ENCODE data around the gene STEAP4.

STEAP4 gene

DNA sequence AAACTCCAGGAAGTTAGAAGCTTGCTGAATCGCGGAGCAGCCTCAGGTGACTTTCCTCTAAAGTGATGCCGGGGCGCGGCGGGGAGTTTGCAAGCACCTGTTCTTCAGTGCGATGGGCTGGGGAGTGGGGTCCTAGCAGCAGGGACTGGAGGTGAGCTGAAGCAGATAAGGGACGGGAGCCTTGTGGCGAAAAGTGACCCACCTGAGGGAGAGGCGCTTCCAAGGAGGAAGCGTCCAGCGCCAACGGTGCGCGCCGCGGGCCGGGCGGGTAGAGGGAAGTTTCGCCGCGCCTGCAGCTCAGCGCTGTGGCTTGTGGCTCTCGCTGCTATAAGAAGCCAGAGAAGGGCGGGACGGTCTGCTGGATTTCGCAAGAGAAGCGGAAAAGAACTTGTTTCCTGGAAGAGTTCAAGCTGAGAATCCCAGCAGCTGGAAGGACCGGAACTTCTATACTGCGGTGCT is at the start of gene STEAP4:
STEAP4 (minus strand) TSS at position 305 of the 459 bp plus-strand sequence. CDS start 22,625 bp downstream, outside the sequence.
- no peak for DNase-seq (ENCODE audit: low spot score)

DNA sequence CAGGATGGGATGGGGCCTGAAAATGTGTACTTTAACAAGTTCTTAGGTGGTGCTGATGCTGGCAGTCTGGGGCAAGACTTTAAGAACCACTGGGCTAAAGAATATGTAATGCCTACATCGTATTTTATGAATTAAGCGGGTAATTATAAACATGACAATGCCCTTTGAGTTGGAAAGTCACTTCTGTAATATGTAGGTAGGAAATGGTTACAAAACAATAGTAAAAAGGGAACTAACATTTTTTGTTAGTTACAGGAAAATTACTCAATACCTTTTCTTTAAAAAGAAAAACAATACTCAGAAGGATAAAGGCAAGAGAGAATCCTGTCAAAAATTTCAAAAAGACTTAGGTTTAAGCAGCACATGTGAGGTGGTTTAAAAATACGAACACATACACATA is 48.3 kb upstream of the STEAP4 start:
- no peak for DNase-seq (ENCODE audit: low spot score)

DNA sequence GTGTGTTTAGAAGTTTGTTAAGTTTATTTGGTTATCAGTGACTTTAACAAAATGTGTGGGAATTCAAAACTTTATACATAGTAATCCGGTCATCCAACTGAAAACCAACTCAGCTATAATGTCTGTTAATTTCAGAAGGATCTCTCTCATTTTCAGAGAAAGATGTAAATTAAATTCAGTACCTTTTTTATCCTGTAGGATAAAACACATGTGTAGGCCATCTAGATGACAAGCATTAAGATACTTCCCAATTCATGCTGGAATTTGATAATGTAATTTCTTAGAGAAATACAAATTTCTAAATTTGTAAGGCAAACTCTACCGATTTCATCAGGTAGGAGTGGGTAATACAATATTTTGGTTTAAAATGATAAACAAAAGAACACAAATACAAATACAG is 43.4 kb upstream of the STEAP4 start:
- DNase-seq (ENCODE audit: low spot score): no peak

DNA sequence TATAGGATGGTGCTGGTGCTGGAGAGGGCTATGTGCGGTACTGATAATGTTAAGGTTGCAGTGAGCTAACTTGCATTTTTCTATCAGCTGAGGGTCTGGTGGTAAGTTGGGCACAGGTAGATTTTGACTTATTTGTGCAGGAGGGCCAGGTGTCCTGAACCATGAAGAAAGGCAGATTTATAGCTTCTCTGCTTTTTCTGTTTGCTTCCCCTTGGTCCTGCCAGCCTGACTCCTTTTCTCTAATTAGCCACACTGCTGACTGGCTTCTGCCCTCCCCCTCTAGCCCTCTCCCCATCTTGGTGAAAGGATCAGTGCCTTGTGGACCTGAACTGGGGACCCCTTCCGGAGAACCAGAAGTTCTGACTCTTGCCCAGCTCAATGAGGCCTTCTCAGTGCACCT is 40.8 kb upstream of the STEAP4 start:
- no peak for DNase-seq (ENCODE audit: low spot score)

DNA sequence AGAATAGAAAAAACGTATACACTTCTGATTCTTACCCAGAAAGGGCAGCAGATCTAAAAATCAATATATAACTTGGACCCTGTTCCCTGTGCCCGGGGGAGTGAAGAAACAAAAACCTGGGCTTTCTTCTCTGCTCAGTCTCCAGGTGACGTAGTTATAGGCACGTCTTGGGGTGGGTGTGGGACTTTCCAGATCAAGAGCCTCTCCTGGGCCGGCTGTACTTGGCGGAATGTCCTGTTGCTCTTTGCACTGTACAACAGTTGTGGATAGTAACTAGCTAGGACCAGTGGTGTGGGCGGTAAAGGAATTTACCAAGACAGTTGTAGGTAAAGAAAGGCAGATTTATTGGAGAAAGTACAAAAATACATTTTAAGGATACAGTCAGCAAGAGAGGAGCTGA is 40.4 kb upstream of the STEAP4 start:
- no peak for DNase-seq (ENCODE audit: low spot score)

DNA sequence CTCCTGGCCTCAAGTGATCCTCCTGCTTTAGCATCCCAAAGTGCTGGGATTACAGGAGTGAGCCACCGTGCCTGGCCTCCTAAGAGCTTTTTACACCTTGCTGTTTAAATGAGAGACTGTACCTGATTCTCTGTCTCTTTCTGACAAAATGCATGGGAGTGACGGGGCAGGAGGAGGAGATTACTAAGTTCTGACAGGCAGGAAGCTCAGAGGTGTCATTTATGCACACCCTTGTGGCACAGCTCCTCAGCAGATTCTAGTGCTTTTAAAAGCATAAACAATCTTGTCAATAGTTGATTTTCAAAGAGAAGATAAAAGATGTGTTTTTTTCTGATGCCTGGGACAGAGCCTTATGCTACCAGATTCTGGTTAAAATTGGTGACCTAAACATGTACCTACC is 39.7 kb upstream of the STEAP4 start:
- no peak for DNase-seq (ENCODE audit: low spot score)

DNA sequence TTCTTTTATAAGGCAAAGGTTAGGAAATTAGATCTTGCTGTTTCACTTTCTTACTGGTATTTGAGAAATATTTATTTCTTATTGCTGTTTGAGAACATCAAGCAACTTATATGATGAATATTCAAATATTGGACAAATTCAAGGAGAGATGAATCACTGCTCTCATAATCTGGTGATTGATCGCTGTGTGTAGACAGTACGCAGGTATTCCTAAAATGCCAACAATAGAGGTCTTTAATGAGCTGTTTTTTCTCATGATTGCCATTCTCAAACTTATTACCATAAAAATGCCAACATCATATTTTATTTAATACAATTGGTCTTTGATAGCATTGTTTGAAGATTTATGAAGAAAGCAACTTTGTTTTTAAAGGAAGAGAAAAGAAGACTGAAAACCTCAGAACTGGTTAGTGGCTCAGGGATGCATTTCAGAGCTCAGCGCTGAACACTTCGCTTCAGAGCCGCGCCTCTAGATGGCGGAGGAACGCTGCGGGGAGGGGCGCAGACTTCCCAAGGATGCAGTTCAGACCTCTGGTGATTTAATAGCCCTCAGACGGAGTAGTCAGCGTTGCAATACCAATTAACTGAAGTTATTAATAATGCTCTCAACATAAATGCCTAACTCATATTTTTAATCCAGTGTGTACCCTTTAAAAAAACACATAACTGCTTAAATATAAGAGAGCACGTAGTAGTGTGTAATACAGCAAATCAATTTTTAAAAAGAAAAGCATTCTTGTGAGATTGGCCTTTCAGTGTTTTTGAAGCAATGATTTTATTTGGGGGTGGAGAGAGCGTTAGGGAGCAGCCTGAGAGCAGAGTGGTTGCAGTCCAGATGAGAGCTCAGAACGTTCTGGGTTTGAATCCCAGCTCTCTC is 38.5 kb upstream of the STEAP4 start:
- DNase-seq (ENCODE audit: low spot score): no peak

DNA sequence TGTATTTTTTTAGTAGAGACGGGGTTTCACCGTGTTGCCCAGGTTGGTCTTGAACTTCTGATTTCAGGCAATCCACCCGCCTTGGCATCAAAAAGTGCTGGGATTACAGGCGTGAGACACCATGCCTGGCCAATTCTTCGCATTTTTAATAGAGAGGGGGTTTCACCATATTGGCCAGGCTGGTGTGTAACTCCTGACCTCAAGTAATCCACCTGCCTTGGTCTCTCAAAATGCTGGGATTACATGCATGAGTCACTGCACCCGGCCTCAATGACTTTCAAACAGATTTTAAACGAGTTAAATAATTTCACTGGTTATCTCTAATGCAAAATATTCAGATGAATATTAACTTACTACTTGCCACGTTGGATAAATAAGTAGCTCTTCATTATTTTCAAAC is 37.6 kb upstream of the STEAP4 start:
- DNase-seq (ENCODE audit: low spot score): no peak

DNA sequence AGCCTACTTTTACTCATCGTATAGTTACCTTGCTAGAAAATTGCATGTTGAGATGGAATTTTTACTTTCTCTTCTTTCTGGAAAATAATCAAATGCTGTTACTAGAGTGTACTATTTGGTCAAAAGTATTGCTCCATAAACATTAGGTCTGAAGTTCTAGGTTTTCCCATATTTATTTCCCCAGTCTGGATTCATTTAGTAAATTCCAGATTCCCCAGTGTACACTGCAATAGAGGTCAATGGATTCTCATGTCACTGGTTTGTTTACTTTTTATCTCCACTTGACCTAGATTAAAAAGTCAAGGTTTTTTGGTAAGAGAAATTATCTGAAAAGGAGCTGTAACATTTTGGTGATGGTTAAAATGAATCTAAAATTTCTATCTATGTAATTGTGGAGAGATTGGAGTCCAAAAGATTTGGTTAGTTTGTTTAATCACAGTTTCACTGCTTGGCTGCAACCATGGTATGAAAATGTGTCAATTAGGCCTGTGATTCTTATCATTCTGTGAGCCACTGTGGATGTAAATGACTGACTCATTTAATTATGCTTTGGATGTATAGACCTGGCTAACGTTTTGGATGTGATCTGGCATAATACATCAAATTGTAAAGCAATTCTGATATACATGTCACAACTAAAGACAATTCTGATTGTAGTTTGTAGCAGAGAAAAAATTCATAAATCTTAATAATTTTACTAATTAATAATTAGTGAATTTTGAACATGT is 32.7 kb upstream of the STEAP4 start:
- DNase-seq (ENCODE audit: low spot score): no peak

DNA sequence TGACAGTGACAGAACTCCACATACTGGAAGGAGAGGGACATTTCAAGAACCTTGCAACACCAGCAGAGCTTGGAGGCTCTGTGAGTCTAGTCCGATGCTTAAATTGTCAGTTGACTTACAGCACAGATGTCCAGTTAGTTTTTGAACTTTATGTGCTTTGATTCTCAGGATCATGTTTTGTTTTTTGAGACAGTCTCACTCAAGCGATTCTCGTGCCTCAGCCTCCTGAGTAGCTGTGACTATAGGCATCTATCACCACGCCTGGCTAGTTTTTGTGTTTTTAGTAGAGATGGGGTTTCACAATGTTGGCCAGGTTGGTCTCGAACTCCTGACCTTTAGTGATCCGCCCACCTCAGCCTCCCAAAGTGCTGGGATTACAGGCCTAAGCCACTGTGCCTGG is 31.8 kb upstream of the STEAP4 start:
- DNase-seq (ENCODE audit: low spot score): no peak

DNA sequence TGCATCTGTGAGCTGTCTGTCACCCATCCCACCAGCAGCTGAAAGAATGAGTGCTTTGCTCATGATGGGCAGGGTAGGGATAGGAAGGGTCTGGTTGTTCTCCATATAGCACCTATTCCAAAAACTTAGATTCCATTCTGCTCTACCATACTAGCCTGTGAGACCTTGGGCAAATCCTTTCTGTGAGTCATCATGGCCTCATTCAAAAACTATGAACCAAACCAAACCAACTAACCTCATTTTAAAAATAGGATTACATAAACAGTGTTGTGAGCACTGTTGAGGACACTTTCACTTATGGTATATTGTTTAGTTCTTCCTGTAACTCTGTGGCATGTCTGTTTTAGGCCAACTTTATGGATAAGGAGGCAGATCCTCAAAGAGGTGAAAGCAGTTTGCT is 30.9 kb upstream of the STEAP4 start:
- no peak for DNase-seq (ENCODE audit: low spot score)

DNA sequence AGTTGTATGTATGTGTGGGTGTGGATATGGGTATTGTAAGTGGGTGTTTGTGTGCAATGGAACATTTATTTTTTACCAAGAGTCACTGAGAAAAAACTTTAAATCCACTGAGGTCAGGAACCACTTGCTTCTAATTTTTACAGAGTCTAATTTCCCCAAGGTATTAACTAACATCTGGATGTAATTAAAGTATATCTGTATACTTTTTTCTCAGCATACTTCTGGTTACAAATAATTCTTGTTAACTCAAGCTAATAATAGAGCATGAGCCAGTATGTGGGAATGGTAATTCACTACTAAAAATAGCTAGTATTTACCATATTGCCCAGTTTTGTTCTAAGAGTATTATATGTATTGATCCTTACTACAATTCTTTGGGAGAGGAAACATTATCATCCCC is 24.6 kb upstream of the STEAP4 start:
- DNase-seq (ENCODE audit: low spot score): no peak

DNA sequence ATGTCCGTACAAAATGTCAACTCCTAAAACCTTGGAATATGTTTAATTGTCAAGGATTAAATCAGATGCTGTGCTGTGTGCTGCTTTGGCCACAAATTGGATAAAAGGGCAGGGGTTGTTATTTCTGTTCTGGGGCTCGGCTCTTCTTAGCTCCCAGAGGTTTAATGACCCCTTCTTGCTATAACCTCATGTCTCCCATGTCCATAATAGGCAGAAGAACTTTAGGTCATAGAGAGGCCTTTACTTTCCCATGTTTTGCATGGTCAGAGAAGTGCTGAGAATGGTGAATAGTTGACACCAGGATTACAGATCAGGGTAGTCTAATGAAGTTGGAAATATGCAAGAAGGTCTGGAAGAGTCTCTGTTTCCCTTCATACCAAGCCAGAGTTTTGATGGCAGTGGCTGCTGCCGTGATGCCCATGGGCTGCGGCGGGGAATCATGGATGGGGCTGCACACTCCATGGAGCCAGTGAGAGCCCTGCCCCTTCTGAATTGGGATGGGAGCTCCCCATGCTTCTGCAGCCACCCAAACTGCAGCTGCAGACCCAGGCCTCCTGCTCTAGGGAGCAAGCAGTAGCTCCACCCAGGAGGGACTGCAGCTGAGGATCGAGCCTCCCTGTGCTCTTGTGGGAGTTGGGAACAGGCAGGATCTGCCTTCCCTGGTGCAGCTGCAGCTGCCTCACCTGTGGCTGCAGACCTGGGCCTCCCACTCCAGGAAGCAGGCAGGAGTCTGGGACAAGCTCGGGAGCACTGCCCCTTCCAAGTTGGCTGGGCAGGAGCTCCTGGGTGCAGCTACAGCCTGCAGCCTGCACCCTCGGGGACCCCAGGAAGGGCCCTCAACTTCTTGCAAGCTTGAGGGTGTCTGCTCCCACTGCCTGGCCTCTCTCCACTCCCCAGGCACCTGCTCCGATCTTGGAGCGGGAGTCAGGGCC is 23.1 kb upstream of the STEAP4 start:
- DNase-seq (ENCODE audit: low spot score): no peak

DNA sequence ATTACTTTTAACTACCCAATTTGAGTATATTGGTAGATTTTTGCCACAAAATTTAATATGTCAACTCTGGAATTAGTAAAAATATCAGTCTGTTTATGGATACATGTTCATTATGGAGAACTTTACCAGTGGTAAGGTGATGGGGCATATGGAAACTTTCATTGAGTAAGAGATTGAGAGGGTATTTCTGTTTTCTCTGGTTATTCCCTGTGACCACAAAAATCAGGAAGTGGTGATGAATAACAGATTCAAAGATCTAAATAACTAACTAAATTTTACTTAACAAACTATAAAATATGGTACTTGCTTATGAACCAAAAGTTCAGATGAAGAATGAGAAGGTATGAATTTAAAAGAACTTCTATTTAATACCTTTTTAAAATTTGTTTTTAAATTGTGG is 22.1 kb upstream of the STEAP4 start:
- no peak for DNase-seq (ENCODE audit: low spot score)

DNA sequence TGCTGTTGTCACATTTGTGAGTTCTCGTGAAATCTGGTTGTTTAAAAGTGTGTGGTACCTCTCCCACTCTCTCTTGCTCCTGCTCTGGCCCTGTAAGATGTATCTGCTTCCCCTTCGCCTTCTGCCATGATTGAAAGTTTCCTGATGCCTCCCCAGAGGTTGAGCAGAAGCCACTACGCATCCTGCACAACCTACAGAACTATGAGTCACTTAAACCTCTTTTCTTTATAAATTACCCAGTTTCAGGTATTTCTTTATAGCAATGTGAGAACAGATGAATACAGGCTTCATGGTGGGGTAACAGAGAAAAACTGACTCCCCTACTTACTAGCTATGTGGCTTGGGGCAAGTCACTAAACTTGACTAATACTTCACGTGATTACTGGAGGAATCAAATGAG is 18.0 kb upstream of the STEAP4 start:
- DNase-seq (ENCODE audit: low spot score): no peak

DNA sequence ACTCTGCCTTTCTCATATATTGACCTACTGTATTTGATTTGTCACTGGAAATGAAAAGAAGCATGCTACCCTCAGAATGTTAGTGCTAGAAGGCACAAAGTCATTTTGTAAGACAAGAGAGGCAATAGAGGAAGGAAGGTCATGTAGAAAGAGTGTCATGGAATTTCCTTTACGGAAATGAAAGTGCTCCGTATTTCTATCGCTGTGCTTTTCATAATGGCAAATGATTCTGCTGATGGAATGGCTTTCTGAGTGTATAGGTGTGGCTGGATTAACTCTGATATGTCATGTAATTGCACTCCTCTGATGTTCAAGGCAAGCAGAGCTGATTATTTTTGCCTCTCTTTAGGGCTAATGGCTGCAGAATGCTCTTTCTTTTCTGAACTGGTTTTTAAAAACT is 15.5 kb upstream of the STEAP4 start:
- no peak for DNase-seq (ENCODE audit: low spot score)

DNA sequence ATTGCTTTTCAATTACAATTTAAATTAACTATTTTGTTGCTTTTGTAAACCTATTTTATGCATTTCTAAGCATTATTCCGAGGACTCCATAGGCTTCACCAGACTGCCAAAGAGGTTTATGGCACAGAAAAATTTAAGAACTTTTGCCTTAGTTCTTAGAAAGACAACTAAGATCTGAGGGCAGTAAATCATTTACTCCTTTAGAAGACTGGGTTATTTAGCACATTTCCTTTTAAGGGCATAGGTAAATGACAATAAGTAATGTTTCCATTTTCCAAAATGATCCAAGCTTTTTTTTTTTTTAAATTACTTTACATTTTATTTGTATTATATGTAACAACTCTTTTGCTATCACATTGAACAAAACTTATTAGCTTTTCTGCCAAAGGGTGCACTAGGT is 15.0 kb upstream of the STEAP4 start:
- DNase-seq (ENCODE audit: low spot score): no peak

DNA sequence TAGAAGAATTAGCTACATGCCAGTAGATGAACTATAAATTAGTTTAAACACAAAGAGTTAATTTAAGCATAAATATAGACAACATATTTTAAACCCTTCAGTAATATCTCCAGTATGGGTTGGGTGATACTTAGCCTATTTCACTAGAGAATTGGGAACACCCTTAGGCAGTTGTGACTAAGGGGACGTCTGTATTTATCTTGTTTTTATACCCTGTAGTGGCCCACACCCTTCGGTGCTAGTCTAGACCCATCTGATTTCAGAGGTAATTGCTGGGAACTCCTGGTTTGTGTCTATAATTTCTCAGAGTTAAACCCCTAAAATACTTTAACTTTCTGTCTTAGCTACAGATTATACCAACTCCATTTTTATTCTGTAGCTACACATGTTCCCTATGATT is 11.5 kb upstream of the STEAP4 start:
- DNase-seq (ENCODE audit: low spot score): no peak

DNA sequence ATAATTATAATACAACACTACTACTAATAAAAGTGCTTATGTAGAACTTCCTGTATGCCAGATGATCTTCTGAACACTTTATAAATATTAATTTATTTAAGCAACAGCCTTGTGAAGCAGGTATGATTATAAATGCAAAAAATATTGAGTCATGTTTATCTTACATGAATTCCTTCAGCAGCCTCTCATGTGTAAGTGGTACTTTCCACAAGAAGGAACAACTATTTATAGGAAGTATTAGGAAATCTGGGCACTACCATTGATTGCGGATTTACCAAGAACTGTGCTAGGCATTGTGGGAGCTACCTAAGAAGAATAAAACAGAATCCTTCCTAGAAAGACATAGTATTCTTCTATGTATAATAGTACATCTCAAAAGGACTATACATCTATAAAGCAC is 10.7 kb upstream of the STEAP4 start:
- no peak for DNase-seq (ENCODE audit: low spot score)

DNA sequence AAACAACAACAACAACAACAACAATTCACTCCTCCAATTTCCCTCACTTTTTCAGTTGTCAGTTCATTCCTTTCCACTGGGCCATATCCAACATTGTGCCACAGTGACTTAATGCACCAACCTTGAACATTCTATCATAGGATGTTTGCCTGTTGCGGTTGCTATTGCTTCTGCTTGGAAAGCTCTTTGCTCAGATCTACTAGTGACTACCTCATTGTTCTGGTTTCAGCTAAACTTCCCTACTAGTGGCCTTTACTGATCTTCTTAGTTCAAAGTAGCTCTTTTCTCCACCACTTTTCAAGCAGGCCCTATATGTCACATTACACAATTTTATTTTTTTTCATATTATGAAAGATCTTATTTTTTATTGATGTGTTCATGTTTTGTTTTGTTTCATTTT is 9.8 kb upstream of the STEAP4 start:
- no peak for DNase-seq (ENCODE audit: low spot score)

DNA sequence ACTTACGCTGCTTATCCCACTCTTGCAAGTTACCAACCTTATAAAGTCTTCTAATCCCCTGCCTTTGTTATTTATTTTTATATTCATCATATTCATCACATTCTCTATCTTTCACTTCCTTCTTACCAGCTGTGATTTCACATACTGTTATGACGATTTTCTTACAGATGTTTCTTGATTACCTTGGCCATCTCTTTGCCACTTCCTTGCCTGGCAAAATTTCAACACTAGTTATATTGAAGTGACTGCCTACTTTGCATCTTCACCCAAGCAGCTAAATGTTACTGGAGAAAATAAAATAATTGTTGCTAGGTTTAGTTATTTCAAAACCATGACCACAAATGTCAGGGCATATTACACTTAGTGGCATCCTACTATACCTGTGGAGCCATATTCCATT is 8.8 kb upstream of the STEAP4 start:
- DNase-seq (ENCODE audit: low spot score): no peak

DNA sequence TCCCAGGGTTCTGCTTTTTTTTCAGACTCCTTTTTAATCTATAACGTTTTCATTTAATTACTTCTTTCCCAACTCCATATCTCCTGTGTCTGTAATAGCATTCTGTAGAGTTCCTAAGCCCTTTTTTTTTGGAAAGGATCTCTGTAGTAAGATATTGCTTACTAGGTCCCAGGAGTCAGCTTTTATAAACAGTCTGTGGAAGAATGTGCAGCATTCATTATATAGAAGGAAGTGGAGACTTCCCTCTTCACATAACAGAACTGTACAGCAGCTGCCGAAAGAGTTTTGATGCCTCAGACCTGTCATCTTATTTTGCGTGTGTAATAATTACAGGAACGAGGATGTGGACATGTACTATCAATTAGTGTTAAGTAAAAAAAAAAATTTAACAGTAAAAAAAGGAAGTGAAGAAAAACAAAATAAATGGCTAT is 7.4 kb upstream of the STEAP4 start:
- DNase-seq (ENCODE audit: low spot score): no peak
